HG03064 (cell line): ENCODE measurements around the gene PRKD1.

ENCODE experiments used
- ATAC-seq: cut with Tn5 transposase; IDR thresholded peaks from one replicate; pipeline ENCODE4 v1.9.1; 2021; ENCODE audit warnings: low read depth; ENCODE audit not compliant: unreplicated experiment

PRKD1 gene

DNA sequence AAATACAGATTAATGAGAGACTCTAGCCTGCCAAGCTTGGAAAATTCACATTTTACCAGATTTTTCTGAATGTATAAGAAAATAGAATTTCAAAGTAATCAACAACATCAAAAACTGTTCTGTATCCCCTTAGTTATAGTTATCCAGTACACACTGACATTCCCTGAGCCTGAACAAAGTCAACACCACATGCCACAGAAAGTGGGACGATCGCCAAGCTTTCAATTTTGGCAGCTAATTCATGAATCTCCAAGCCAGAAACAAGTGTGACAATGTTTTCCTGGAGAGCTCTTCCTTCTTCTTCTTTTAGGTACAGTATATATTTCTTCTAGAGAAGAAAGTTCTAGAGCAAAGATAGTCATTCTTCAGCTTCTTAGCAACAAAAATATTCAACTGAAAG is 290.2 kb downstream of the PRKD1 start:
- no peak for ATAC-seq

GRCh38 chr14:29636870-29637269 is 290.8 kb downstream of the PRKD1 start:
- ATAC-seq, result no peak

GRCh38 chr14:29630566-29631160 is 297.0 kb downstream of the PRKD1 start:
- no peak for ATAC-seq

GRCh38 chr14:29629839-29630238 is 297.8 kb downstream of the PRKD1 start:
- ATAC-seq, result no peak

- ATAC-seq, result no peak
Measured at GRCh38 chr14:29627137-29627536, 300.5 kb downstream of the PRKD1 start.

DNA sequence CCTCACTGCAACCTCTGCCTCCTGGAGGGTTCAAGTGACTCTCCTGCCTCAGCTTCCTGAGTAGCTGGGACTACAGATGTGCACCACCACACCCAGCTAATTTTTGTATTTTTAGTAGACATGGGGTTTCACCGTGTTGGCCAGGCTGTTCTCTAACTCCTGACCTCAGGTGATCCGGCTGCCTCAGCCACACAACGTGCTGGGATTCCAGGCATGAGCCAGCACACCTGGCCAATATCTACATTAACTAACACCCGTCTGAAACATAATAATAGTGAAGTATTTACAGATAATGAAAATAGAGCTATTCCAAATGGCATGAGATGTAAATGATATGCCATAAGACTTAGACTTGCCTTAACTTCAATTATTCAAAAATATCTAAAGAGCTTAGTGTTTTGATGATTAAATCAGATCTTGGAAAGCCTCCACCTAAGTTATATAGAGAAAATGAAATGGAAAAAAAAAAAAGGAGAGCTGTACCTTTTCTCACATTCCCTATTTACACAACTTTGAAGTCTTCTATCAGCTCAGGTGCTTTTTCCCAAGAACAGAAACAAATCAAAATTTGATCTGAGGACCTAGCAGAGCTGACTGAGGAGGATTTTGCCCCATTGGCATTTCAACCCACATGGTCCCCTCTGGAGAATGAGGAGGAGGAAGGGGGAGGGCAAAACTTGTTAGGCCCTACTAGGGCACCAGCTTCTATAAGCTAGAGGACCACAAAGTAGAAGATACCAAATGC is 309.2 kb downstream of the PRKD1 start:
- ATAC-seq, result no peak

GRCh38 chr14:29616922-29617321 is 310.7 kb downstream of the PRKD1 start:
- no peak for ATAC-seq

DNA sequence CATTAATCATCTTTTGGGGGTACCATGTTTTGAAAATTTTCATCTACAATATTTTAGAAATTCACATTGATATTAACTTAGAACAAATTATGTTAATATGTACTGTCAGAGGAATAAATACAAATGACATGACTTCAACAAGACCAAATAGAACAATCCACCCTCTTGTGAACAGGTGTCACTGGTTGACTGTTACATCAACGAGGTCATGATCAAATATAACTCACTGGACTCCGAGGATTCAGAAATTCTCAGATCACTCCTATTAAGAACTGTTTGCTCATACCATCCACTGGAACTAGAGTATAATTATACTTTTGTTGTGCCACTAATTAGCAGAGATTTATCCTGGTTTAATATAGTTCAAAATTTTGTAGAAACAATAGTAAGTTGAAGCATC is 318.8 kb downstream of the PRKD1 start:
- no peak for ATAC-seq

DNA sequence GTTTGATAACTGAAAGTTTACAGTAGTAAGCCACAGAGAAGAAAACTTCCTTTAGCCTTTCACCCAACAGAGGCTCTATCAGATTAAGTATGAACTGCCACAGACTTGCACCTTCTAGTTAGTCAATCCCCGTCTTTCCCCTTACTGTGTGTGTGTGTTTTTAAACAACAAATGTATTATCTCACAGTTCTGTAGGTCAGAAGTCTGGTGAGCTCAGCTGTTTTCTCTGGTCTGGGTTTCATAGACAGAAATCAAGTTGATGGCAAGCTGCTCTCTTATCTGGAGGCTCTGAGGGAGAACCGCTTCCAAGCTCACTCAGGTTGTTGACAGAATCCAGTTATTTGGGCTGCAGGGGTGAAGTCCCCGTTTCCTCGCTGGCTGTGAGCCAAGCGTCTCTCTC is 320.5 kb downstream of the PRKD1 start:
- no peak for ATAC-seq

DNA sequence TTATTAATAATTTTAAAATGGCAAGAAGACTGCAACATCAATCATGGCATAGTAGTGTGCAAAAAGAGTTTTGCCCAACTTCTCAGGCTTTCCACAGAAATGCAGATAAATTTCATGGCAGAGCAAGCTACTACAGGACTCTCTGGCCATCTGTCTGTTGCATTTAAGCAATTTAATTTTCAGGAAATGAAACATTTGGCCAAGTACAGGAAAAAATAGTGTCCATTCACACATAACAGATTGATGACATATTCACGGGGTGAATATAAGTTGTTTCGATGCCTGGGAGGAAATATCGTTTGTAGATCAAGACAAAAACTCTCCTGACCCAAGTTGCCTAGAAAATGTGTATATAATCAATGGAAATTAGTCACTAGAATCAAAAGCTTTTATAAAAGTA is 324.0 kb downstream of the PRKD1 start:
- ATAC-seq, result no peak

DNA sequence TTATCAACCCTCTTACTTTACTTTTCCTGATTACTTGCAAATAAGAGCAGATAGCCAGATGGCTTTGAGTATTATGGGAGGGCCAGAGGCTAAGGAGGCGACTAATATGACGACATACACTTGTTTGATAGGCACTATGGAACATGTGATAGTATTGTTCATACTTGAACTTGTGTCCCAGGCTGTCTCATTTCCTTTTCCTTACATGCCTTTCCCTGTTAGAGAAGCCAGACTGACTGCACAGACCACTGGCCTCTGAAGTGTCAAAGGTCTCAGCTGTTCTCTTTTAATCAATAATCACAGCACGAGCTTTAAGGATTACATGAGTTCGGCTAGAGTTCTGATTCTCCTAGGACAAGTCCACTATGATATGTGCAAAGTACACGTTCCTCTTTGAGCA is 326.0 kb downstream of the PRKD1 start:
- no peak for ATAC-seq

- ATAC-seq, result no peak
Measured at GRCh38 chr14:29587761-29588470, 339.7 kb downstream of the PRKD1 start.

- no peak for ATAC-seq
Measured at GRCh38 chr14:29587046-29587445, 340.6 kb downstream of the PRKD1 start.

- ATAC-seq, result no peak
Measured at GRCh38 chr14:29584992-29585391, 342.7 kb downstream of the PRKD1 start.

DNA sequence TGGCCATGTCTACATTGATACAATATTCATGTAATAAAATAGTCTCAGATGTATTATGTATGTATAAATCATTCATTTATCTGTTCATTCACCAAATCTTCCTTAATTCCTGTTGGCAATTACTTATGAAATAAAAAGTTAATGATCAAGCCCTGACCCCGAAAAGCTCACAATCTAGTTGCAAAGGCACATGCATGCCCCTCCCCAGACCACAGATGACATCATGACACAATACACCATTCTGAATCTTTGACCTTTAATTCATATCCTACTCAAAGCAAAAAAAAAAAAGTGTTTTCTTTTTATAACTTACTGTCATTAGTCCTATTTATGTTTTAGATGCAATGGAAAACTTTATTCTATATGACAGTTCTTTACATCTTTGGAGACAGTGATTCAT is 346.9 kb downstream of the PRKD1 start:
- ATAC-seq, result no peak

- ATAC-seq, result no peak
Measured at GRCh38 chr14:29579838-29580237, 347.8 kb downstream of the PRKD1 start.

- no peak for ATAC-seq
Measured at GRCh38 chr14:29576927-29577326, 350.7 kb downstream of the PRKD1 start.

DNA sequence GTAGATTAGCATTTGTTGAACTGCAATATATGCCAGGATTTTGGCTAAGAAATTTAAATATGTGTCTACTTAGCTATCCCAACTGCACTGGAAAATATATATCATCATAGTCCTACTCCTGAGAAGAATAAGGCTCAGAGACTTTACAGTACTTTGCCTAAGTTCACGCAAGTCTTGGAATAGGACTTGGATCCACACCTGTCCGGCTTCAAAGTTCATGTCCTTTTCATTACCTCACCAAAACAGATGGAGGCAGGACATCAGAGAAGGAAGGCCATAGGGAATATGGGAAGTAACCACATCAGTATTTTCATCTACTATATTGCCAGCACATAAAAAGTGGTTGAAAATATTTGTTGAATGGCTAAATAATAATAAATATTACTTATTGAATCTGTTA is 358.5 kb downstream of the PRKD1 start:
- no peak for ATAC-seq

- no peak for ATAC-seq
Measured at GRCh38 chr14:29566194-29566593, 361.5 kb downstream of the PRKD1 start.

- ATAC-seq, result no peak
Measured at GRCh38 chr14:29558516-29558915, 369.1 kb downstream of the PRKD1 start.

- ATAC-seq, result no peak
Measured at GRCh38 chr14:29554335-29554734, 373.3 kb downstream of the PRKD1 start.

DNA sequence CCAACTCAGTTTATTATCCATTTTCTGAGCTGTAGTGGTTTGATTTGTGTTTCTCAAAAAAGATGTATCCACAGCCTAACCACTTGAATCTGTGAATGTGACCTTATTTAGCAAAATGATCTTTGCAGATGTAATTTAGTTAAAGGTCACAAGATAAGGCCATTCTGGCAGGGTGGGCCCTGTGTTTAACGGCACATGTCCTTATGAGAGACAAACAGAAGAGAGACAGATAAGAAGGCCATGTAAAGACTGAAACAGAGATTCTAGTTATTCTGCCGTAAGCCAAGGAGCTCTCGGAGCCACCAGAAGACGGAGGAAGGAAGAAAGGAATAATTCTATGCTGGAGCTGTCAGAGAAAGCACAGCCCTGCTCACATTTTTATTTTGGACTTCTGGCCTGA is 374.2 kb downstream of the PRKD1 start:
- ATAC-seq, result no peak
